ENCODE measurements around the gene TBX5. TPM values are rescaled to one million over a fixed set of nuclear protein-coding genes. Genes with fewer than 3 reads are reported as not detected.

The TBX5 gene
- polyA plus RNA-seq, 1 donor (not counting 4 experiments of a cell fraction or from before 2014, with no cell fraction given): not detected

DNA sequence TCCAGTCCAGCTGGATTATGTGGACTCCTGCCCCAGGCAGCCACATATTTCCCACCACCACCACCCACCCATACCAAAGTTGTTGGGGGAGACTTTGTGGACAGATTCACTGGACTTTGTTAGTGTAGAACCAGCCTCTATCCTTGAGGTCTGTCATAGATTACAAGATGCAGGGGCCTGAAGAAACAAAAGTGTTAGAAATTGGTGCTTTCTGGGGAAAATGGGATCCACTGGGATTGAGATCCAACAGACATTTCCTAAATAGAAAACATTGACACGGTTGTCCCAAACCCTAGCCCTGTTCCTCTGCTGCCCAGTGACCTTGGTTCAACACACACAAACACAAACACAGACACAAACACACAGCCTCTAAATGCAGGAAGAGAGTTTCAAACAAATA is 36.6 kb upstream of the TBX5 start:
- TF ChIP-seq EZH2 (IDR thresholded peaks at IDR 0.05; ENCODE audit: low read length): no peak
- TF ChIP-seq, protein P1, sequence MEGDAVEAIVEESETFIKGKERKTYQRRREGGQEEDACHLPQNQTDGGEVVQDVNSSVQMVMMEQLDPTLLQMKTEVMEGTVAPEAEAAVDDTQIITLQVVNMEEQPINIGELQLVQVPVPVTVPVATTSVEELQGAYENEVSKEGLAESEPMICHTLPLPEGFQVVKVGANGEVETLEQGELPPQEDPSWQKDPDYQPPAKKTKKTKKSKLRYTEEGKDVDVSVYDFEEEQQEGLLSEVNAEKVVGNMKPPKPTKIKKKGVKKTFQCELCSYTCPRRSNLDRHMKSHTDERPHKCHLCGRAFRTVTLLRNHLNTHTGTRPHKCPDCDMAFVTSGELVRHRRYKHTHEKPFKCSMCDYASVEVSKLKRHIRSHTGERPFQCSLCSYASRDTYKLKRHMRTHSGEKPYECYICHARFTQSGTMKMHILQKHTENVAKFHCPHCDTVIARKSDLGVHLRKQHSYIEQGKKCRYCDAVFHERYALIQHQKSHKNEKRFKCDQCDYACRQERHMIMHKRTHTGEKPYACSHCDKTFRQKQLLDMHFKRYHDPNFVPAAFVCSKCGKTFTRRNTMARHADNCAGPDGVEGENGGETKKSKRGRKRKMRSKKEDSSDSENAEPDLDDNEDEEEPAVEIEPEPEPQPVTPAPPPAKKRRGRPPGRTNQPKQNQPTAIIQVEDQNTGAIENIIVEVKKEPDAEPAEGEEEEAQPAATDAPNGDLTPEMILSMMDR (optimal IDR thresholded peaks at IDR 0.05 in 1 of 3, IDR thresholded peaks at IDR 0.05 in 1 of 3, conservative IDR thresholded peaks at IDR 0.05 in 1 of 3; ENCODE audit: extremely low read depth in 1 of 3, insufficient read depth in 2 of 3, low read length in 3 of 3): no peak
- Histone ChIP-seq H2AFZ (ENCODE audit: control insufficient read depth, low read length) (no peak overlapping the region), H3K4me1 (ENCODE audit: control insufficient read depth, extremely low read depth, insufficient read depth, low read length) (no peaks in the 10 kb centered on the region), H3K4me3 (ENCODE audit: control insufficient read depth in 2 of 3, extremely low read depth in 1 of 3, insufficient read depth in 2 of 3, low read depth in 1 of 3, low read length in 3 of 3) (no peak overlapping the region), H3K79me2 (ENCODE audit: control insufficient read depth, insufficient read depth, low read length) (no peaks in the 10 kb centered on the region), H3K27me3 (ENCODE audit: control insufficient read depth, extremely low read depth, insufficient read depth, low read length) (peaks cover 89% of the 10 kb centered on the region), H3K9me3 (ENCODE audit: control insufficient read depth, low read depth, low read length) (no peaks in the 10 kb centered on the region), H4K20me1 (ENCODE audit: control insufficient read depth, extremely low read depth, insufficient read depth, low read length) (no peaks in the 10 kb centered on the region), H3K4me2 (ENCODE audit: control insufficient read depth, extremely low read depth, insufficient read depth, low read depth, low read length) (no peak overlapping the region), H3K9ac (ENCODE audit: control insufficient read depth, extremely low read depth, insufficient read depth, low read length) (no peak overlapping the region), H3K9me1 (ENCODE audit: control insufficient read depth, extremely low read depth, insufficient read depth, low read length) (no peaks in the 10 kb centered on the region), H3K36me3 (ENCODE audit: control insufficient read depth in 2 of 2, extremely low read depth in 1 of 2, insufficient read depth in 2 of 2, low read length in 2 of 2) (no peaks in the 10 kb centered on the region), H3K27ac (ENCODE audit: control insufficient read depth, insufficient read depth, low read length) (no peak overlapping the region)
- DNase-seq (ENCODE audit: low read depth, low spot score): no peak
- no peak for FAIRE-seq
- dilution Hi-C loops (cut with MboI; ENCODE audit: extremely low pct_ligation_motif_present, low sequenced_read_pairs): no loop called here

DNA sequence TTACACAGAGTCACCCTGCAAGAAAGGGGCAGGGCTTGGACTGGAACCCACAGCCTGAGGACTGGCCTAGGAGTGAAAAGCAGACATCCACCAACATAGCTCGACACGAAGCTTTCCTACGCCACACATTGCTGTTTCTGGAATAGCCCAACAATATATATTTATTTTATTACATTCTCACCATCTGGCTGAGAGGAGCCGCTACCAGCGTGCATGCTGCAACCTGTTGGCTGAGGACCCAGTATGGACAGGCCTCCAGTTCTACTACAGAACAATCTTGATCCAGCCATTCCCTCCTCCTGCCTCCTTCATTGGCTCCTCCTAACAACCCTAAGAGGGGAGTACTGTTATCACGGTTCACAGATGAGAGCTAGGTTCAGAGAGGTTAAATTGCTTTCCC is 35.6 kb upstream of the TBX5 start:
- H3K9me1 ChIP-seq (ENCODE audit: control insufficient read depth, extremely low read depth, insufficient read depth, low read length): no peaks in the 10 kb centered on the region
- dilution Hi-C loops (cut with MboI; ENCODE audit: extremely low pct_ligation_motif_present, low sequenced_read_pairs): no loop called here
- H3K36me3 ChIP-seq (ENCODE audit: control insufficient read depth in 2 of 2, extremely low read depth in 1 of 2, insufficient read depth in 2 of 2, low read length in 2 of 2): no peaks in the 10 kb centered on the region
- H3K9me3 ChIP-seq (ENCODE audit: control insufficient read depth, low read depth, low read length): no peaks in the 10 kb centered on the region
- no peak overlapping the region for H3K27ac ChIP-seq (ENCODE audit: control insufficient read depth, insufficient read depth, low read length)
- FAIRE-seq: no peak
- no peak overlapping the region for H3K9ac ChIP-seq (ENCODE audit: control insufficient read depth, extremely low read depth, insufficient read depth, low read length)
- H3K4me1 ChIP-seq (ENCODE audit: control insufficient read depth, extremely low read depth, insufficient read depth, low read length): no peaks in the 10 kb centered on the region
- H2AFZ ChIP-seq (ENCODE audit: control insufficient read depth, low read length): no peak overlapping the region
- no peak overlapping the region for H3K4me3 ChIP-seq (ENCODE audit: control insufficient read depth in 2 of 3, extremely low read depth in 1 of 3, insufficient read depth in 2 of 3, low read depth in 1 of 3, low read length in 3 of 3)
- DNase-seq (ENCODE audit: low read depth, low spot score): no peak
- no peaks in the 10 kb centered on the region for H3K79me2 ChIP-seq (ENCODE audit: control insufficient read depth, insufficient read depth, low read length)
- no peaks in the 10 kb centered on the region for H4K20me1 ChIP-seq (ENCODE audit: control insufficient read depth, extremely low read depth, insufficient read depth, low read length)
- no peak overlapping the region for H3K4me2 ChIP-seq (ENCODE audit: control insufficient read depth, extremely low read depth, insufficient read depth, low read depth, low read length)
- TF ChIP-seq, protein P1 (optimal IDR thresholded peaks at IDR 0.05 in 1 of 3, IDR thresholded peaks at IDR 0.05 in 1 of 3, conservative IDR thresholded peaks at IDR 0.05 in 1 of 3; ENCODE audit: extremely low read depth in 1 of 3, insufficient read depth in 2 of 3, low read length in 3 of 3): no peak
- TF ChIP-seq EZH2 (IDR thresholded peaks at IDR 0.05; ENCODE audit: low read length): no peak
- peaks cover 79% of the 10 kb centered on the region for H3K27me3 ChIP-seq (ENCODE audit: control insufficient read depth, extremely low read depth, insufficient read depth, low read length)
